K562 (cell line): ENCODE results near the gene ZDHHC8. TPM values are rescaled to one million over a fixed set of nuclear protein-coding genes. Genes with fewer than 3 reads are reported as not detected.

Experiments
- ATAC-seq: fragments of 200-7000 bp; cut with Tn5 transposase; 3 replicates; pipeline ENCODE4 v1.9.1; 2020; ENCODE audit warnings: moderate library complexity
- BruUV-seq: library from RNA; stranded (reverse); fragments of 400-500 nt; replicated peaks from 2 replicates; lab custom pipeline; 2021; lab: Mats Ljungman, UMichigan
- CTCF ChIA-PET: fragments of 300-600 bp; formaldehyde crosslinking; extraction: SDS; loops from one replicate; lab custom pipeline; 2021; ENCODE audit warnings: low intra/inter-chr PET ratio; lab: Yijun Ruan, JAX
- POLR2A ChIA-PET: fragments of 300-600, 350-650 bp; sonication (Branson Sonifier 250); formaldehyde crosslinking; extraction: SDS; loops from one replicate; lab custom pipeline; 2021; ENCODE audit warnings: antibody characterized with exemption, inconsistent platforms; lab: Yijun Ruan, JAX
- DNase-seq, 4 experiments: peaks; one replicate each; pipeline versions ENCODE4 v3.0.0 to v3.0.0-alpha.2; 2011 to 2018; ENCODE audit warnings: low spot score in 3 of 4, mixed read lengths in 3 of 4; ENCODE audit errors: extremely low read depth in 1 of 4
- FAIRE-seq: peaks from 2 replicates; lab custom pipeline; 2011; peaks lifted over from hg19 to GRCh38; lab: Jason Lieb, UNC
- H2AFZ ChIP-seq: 2 replicates; pipeline ENCODE4 v1.6.0; 2011; ENCODE audit warnings: low read depth, low read length, control low read depth, inconsistent platforms
- H3K27ac ChIP-seq: fragments of 200-600 bp; 3 replicates; pipeline ENCODE4 v1.8.0; 2011; ENCODE audit warnings: low read depth, mild to moderate bottlenecking, control low read depth, inconsistent platforms, low read length, moderate library complexity, mixed read lengths; ENCODE audit errors: extremely low read depth
- H3K27me3 ChIP-seq, 2 experiments: fragments of 300-600 bp in 1 of 2; 2 replicates in 1 of 2; 3 replicates in 1 of 2; pipeline versions ENCODE4 v1.6.0 to v1.8.0; 2011; ENCODE audit warnings: inconsistent platforms in 2 of 2, low read length in 2 of 2, mild to moderate bottlenecking in 1 of 2, mixed read lengths in 1 of 2, moderate library complexity in 1 of 2; ENCODE audit not compliant: control insufficient read depth in 2 of 2, insufficient read depth in 2 of 2
- H3K36me3 ChIP-seq: fragments of 300-600 bp; 3 replicates; pipeline ENCODE4 v1.8.0; 2011; ENCODE audit warnings: mild to moderate bottlenecking, low read length, inconsistent platforms; ENCODE audit not compliant: control insufficient read depth, insufficient read depth
- H3K4me1 ChIP-seq, 2 experiments: fragments of 200-600 bp in 1 of 2; replicated peaks in 1 of 2; 2 replicates in 1 of 2; 3 replicates in 1 of 2; pipeline versions ENCODE4 v1.5.1 to v1.8.0; 2011; ENCODE audit warnings: inconsistent platforms in 2 of 2, low read length in 2 of 2, mild to moderate bottlenecking in 1 of 2, mixed read lengths in 1 of 2, moderate library complexity in 1 of 2; ENCODE audit not compliant: control insufficient read depth in 2 of 2, insufficient read depth in 2 of 2
- H3K4me2 ChIP-seq: 2 replicates; pipeline ENCODE4 v1.6.1; 2011; ENCODE audit warnings: low read length, control low read depth, inconsistent platforms, mixed read lengths; ENCODE audit not compliant: insufficient read depth
- H3K4me3 ChIP-seq: fragments of 200-600 bp; sonication (generic), shearing (Covaris generic); 2 replicates; pipeline ENCODE4 v1.5.1; 2016; ENCODE audit warnings: control low read depth, inconsistent platforms
- H3K79me2 ChIP-seq: fragments of 200-600 bp; 3 replicates; pipeline ENCODE4 v1.8.0; 2011; ENCODE audit warnings: low read length, inconsistent platforms; ENCODE audit not compliant: control insufficient read depth, insufficient read depth
- H3K9ac ChIP-seq, 2 experiments: 2 replicates each; pipeline versions ENCODE4 v1.6.0 to v1.6.1; 2011; ENCODE audit warnings: low read depth in 2 of 2, low read length in 2 of 2, control low read depth in 1 of 2, inconsistent platforms in 1 of 2, mild to moderate bottlenecking in 1 of 2, mixed read lengths in 1 of 2; ENCODE audit not compliant: insufficient read depth in 1 of 2
- H3K9me1 ChIP-seq: one replicate; pipeline ENCODE4 v1.6.0; 2011; ENCODE audit warnings: inconsistent platforms, mild to moderate bottlenecking, low read length, moderate library complexity; ENCODE audit not compliant: control insufficient read depth, insufficient read depth
- H3K9me3 ChIP-seq: replicated peaks from 2 replicates; pipeline ENCODE4 v1.5.1; 2011; ENCODE audit warnings: low read depth, low read length, inconsistent platforms; ENCODE audit not compliant: control insufficient read depth, insufficient read depth
- H4K20me1 ChIP-seq: replicated peaks from 2 replicates; pipeline ENCODE4 v1.6.1; 2011; ENCODE audit warnings: low read length, inconsistent platforms, mixed read lengths; ENCODE audit not compliant: control insufficient read depth, insufficient read depth
- ERF ChIP-seq: fragments of 450-650 bp; formaldehyde crosslinking; IDR thresholded peaks from 2 replicates; pipeline ENCODE4 v1.4.0; 2020; ENCODE audit warnings: mild to moderate bottlenecking, mixed read lengths
- KDM5B ChIP-seq: fragments of 200-600 bp; sonication (generic); IDR thresholded peaks from 2 replicates; pipeline ENCODE4 v1.6.1; 2012; ENCODE audit warnings: low read depth, mild to moderate bottlenecking, moderate library complexity, low read length, control low read depth, inconsistent platforms; ENCODE audit not compliant: insufficient replicate concordance
- POLR2G ChIP-seq: fragments of 200-400 bp; formaldehyde crosslinking; IDR thresholded peaks from 2 replicates; pipeline ENCODE4 v1.6.1; 2017; ENCODE audit warnings: low read depth, mild to moderate bottlenecking, antibody characterized with exemption, low read length, moderate library complexity
- RREB1 ChIP-seq: fragments of 250-450 bp; sonication (Bioruptor Pico); IDR thresholded peaks from 2 replicates; pipeline ENCODE4 v1.4.0; 2020
- SIX5 ChIP-seq, 2 experiments: IDR thresholded peaks; 2 replicates each; pipeline ENCODE4 v1.6.1; 2011; ENCODE audit warnings: low read length in 2 of 2, borderline replicate concordance in 1 of 2, low read depth in 1 of 2, mild to moderate bottlenecking in 1 of 2, moderate library complexity in 1 of 2; ENCODE audit not compliant: insufficient read depth in 1 of 2
- SUPT5H ChIP-seq: fragments of 450-650 bp; IDR thresholded peaks from 2 replicates; pipeline ENCODE4 v1.6.1; 2016
- WHSC1 ChIP-seq: IDR thresholded peaks from one replicate; pipeline ENCODE4 v1.6.1; 2012; ENCODE audit warnings: low read length, control low read depth, inconsistent platforms
- WGBS: fragments of 100-300 bp; shearing (Covaris generic); methylation state at CpG from one replicate; pipeline ENCODE4 v1.1.6; 2016; ENCODE audit warnings: low coverage, mixed read lengths; ENCODE audit not compliant: insufficient coverage; ENCODE audit errors: missing lambda C conversion rate; 5-methylcytosine and 5-hydroxymethylcytosine counted together
- in situ Hi-C: fragments of 300-500 bp; cut with MboI; formaldehyde crosslinking; loops from 4 replicates; pipeline ENCODE4 v1.15.0; 2018; ENCODE audit warnings: inconsistent platforms, mixed read lengths
- intact Hi-C: fragments of 100-400 bp; cut with micrococcal nuclease; formaldehyde crosslinking; loops from 2 replicates; pipeline ENCODE4 v1.14.2; 2022
- polyA plus RNA-seq, 8 experiments: library from polyadenylated mRNA; depleted of rRNA in 4 of 8; stranded (reverse) in 5 of 8; unstranded in 3 of 8; fragments of >200 nt; fragmentation: Nextera tagmentation in 2 of 8; fragmentation: Illumina TruSeq in 1 of 8; extraction: Ambion mirVana in 2 of 8; extraction: Trizol in 1 of 8; gene quantifications; 2 replicates each; pipeline versions ENCODE4 v1.2.1 to v1.2.3, GENCODE V29; 2011 to 2014; ENCODE audit warnings: inconsistent platforms in 1 of 8, missing spikeins in 1 of 8
- total RNA-seq, 7 experiments: library from RNA; depleted of rRNA in 6 of 7; stranded (reverse); fragments of >200 nt in 6 of 7; fragmentation: Illumina TruSeq in 2 of 7; extraction: Trizol in 2 of 7; gene quantifications; 2 replicates each; pipeline versions ENCODE4 v1.2.1 to v1.2.3, GENCODE V29; 2011 to 2021; ENCODE audit warnings: low replicate concordance in 1 of 7

ZDHHC8 gene
- total and polyA plus RNA-seq, 9 of the 15 experiments (the other 6 are each of a cell fraction or from before 2014, with no cell fraction given), result 0.04 to 109 (median 16.4) TPM

- in situ Hi-C loops, result loop anchor here (5.0 kb wide), 1 partner anchor 153 kb away; no protein-coding TSS in a partner anchor
- DNase-seq (no peak), ATAC-seq (no peak), FAIRE-seq (no peak)
- Histone ChIP-seq H3K27ac (no peak overlapping the region), H3K27me3 (no peaks in the 10 kb centered on the region), H3K9me1 (peaks cover 4% of the 10 kb centered on the region), H3K79me2 (peaks cover 42% of the 10 kb centered on the region), H3K4me3 (no peak overlapping the region), H3K9ac (peak overlapping the region in 1 of 2 experiments; percentile 36; a peak in 1 of 4 replicates), H3K4me2 (no peak overlapping the region), H4K20me1 (peaks cover 82% of the 10 kb centered on the region), H2AFZ (no peak overlapping the region), H3K9me3 (no peaks in the 10 kb centered on the region), H3K36me3 (peaks cover 78% of the 10 kb centered on the region), H3K4me1 (peaks cover 3 to 75% of the 10 kb centered on the region in 2 experiments)
- ChIA-PET CTCF (interaction anchor here (1.1 kb wide), 1 partner anchor 155 kb away, joined by 3 read pairs; no protein-coding TSS in a partner anchor), POLR2A (interaction anchor here (0.5 to 8.3 kb wide), 23 partner anchors 7 to 1508 kb away, joined by 3 to 212 read pairs (median 4); partner anchors contain the start of genes RANBP1, TANGO2 and TRMT2A)
- intact Hi-C loops, result no loop called here
- 91% methylated on average over 32 of the region's 32 CpGs for WGBS
- no TSS peak for BruUV-seq
- peak; percentile 81 for TF ChIP-seq POLR2G
- TF ChIP-seq WHSC1, result peak; percentile 53
- TF ChIP-seq SIX5 (IDR thresholded peaks at IDR 0.05; ENCODE audit: borderline replicate concordance in 1 of 2, insufficient read depth in 1 of 2, low read depth in 1 of 2, low read length in 2 of 2), result no peak
- TF ChIP-seq ERF (CRISPR knock-in tag), result 0 out of 2 replicates have a peak, but pooled peaks have one; percentile 5
- 0 out of 2 replicates have a peak, but pooled peaks have one; percentile 55 for TF ChIP-seq RREB1 (CRISPR knock-in tag)
- peak; percentile 25 for TF ChIP-seq KDM5B
- TF ChIP-seq SUPT5H, result peak; percentile 20; the same call in 1 of the 2 replicates
Observed at GRCh38 chr22:20125201-20126174, 6.1 kb upstream of the ZDHHC8 start.
